Upper lobe of right lung (tissue), 1 donor: ENCODE data around the gene ECHDC3. TPM values are rescaled to one million over a fixed set of nuclear protein-coding genes. Genes with fewer than 3 reads are reported as not detected.
A peak's percentile ranks its signal among the peaks of the same experiment; 100 is the strongest.

Experiments
- ATAC-seq: fragments of 200-7000 bp; cut with Tn5 transposase; one replicate; pipeline ENCODE4 v1.9.1; 2020; ENCODE audit warnings: mild to moderate bottlenecking, moderate library complexity
- DNase-seq: peaks from one replicate; pipeline ENCODE4 v3.0.0-alpha.2; 2020
- H3K27ac ChIP-seq: fragments of 200-600 bp; one replicate; pipeline ENCODE4 v1.8.0; 2022
- H3K27me3 ChIP-seq: fragments of 200-600 bp; one replicate; pipeline ENCODE4 v1.8.0; 2022; ENCODE audit warnings: mild to moderate bottlenecking
- H3K36me3 ChIP-seq: fragments of 200-600 bp; one replicate; pipeline ENCODE4 v1.8.0; 2022
- H3K4me1 ChIP-seq: fragments of 200-600 bp; one replicate; pipeline ENCODE4 v1.8.0; 2022
- H3K4me3 ChIP-seq: fragments of 200-600 bp; one replicate; pipeline ENCODE4 v1.8.0; 2022; ENCODE audit warnings: mild to moderate bottlenecking
- H3K9me3 ChIP-seq: fragments of 200-600 bp; one replicate; pipeline ENCODE4 v1.8.0; 2022
- intact Hi-C: fragments of 100-400 bp; cut with DNase I; formaldehyde crosslinking; loops from one replicate; pipeline ENCODE4 v1.11.0; 2022
- total RNA-seq: library from RNA; stranded (reverse); fragmentation: NEBNext Ultra II Directional; extraction: Animal tissue kit (Norgen Biotek cat#: 25700); gene quantifications from one replicate; pipeline ENCODE4 v1.2.1, GENCODE V29; 2021
- TF ChIP-seq, protein P1 (sequence below): fragments of 200-600 bp; IDR thresholded peaks from one replicate; pipeline ENCODE4 v1.8.0; 2022; ENCODE audit warnings: antibody characterized with exemption
- donor health status: DM: no; HTN: yes; CAD: no; lungs with severe emphysema.

The ECHDC3 gene
- total RNA-seq, 1 donor from 2014 or later: 39.4 TPM

DNA sequence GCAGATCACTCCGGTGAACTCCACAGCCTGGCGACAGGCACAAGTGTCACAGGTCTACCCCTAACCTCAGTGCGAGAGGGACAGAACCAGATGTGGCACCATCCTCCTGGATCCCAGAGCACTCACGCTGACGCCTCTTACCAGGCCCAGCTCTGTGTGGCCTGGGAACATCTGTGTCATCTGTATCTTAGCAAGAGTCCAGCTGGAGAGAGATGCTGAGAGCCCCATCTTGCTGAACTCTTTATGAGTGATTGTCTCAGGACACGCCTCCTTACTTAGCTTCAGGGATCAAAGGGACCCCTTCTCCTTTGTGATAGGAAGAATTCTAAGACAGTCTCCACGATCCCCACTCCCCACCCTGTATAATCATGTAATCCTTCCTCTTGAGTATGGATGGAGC lies 71.0 kb downstream of the ECHDC3 start:
- Histone ChIP-seq H3K27ac (peak overlapping the region; percentile 51), H3K4me1 (peaks cover 9% of the 10 kb centered on the region), H3K9me3 (no peaks in the 10 kb centered on the region), H3K36me3 (no peaks in the 10 kb centered on the region), H3K4me3 (no peak overlapping the region), H3K27me3 (no peaks in the 10 kb centered on the region)
- intact Hi-C loops: no loop called here
- no peak for DNase-seq
- no peak for ATAC-seq
- TF ChIP-seq, protein P1, sequence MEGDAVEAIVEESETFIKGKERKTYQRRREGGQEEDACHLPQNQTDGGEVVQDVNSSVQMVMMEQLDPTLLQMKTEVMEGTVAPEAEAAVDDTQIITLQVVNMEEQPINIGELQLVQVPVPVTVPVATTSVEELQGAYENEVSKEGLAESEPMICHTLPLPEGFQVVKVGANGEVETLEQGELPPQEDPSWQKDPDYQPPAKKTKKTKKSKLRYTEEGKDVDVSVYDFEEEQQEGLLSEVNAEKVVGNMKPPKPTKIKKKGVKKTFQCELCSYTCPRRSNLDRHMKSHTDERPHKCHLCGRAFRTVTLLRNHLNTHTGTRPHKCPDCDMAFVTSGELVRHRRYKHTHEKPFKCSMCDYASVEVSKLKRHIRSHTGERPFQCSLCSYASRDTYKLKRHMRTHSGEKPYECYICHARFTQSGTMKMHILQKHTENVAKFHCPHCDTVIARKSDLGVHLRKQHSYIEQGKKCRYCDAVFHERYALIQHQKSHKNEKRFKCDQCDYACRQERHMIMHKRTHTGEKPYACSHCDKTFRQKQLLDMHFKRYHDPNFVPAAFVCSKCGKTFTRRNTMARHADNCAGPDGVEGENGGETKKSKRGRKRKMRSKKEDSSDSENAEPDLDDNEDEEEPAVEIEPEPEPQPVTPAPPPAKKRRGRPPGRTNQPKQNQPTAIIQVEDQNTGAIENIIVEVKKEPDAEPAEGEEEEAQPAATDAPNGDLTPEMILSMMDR: no peak

Other genes with a start within 250 kb of the ECHDC3 start
- 21.6 TPM for gene USP6NL, start 130.7 kb upstream of the ECHDC3 start, total RNA-seq
- 33.3 TPM for gene PROSER2, start 81.0 kb downstream of the ECHDC3 start, total RNA-seq